Fibroblast of pulmonary artery (primary cell): ENCODE measurements around the gene NR2C1.

Experiments
- DNase-seq: peaks from one replicate; pipeline ENCODE4 v3.0.0-alpha.2; 2010; ENCODE audit warnings: low read depth
- H3K4me3 ChIP-seq: replicated peaks from 2 replicates; pipeline ENCODE4 v1.5.1; 2011; ENCODE audit warnings: low read depth, mild to moderate bottlenecking, control low read depth, low read length, moderate library complexity
- CTCF ChIP-seq: IDR thresholded peaks from 2 replicates; pipeline ENCODE4 v1.5.1; 2011; ENCODE audit warnings: mild to moderate bottlenecking, control low read depth, low read length, inconsistent platforms; ENCODE audit errors: missing control alignments

Gene NR2C1

GRCh38 chr12:95037906-95038305 lies 35.5 kb downstream of the NR2C1 start:
- no peak for TF ChIP-seq CTCF
- no peak overlapping the region for H3K4me3 ChIP-seq
- DNase-seq, result no peak

DNA sequence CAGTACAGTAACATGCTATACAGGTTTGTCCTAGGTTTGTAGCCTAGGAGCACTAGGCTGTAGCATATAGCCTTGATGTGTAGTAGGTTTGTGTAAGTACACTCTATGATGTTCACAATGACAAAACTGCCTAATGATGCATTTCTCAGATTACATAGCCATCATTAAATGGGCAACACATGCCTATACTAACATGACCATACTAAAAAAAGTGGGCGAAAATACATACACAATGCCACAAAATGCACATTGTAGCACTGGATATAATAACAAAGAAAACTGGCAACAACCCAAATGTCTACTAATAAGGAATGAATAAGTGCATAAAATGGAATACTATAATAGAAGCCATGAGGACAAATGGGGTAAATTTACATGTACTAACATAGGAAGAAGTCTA lies 38.7 kb downstream of the NR2C1 start:
- DNase-seq, result no peak
- no peak for TF ChIP-seq CTCF
- no peak overlapping the region for H3K4me3 ChIP-seq

DNA sequence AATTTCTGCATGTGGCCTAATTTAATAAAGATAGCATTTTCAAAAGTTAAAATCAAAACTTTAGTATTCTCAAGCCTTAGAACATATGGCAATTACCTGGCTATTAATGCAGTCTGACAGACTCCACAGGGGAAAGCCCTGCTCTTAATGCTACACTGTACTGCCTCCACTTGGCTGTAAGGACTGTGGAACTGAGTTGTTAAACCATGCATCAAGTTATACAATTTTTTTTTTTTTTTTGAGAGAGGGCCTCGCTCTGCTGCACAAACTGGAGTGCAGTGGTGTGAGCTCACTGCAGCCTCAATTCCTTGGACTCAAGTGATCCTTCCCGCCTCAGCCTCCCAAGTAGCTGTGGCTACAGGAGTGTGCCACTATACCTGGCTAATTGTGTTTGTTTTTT lies 50.9 kb downstream of the NR2C1 start:
- no peak overlapping the region for H3K4me3 ChIP-seq
- DNase-seq, result no peak
- TF ChIP-seq CTCF, result no peak

DNA sequence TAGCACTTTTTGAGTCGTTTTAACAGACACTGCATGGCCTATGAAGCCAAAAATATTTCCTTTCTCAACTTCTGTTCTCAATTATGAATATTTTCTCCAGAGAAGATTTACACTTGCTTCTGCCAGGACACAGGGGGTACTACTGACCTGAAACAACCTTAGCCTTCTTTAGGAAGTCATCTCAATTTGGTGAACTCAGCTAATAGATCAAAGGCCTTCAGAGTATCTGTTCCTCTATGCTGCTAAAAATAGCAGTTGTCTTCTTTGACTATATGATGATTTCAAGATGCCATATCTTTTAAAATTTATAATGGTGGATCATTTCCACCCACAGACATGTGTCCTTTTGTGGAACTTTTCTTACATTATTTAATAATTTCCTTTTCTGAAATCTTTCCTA lies 55.9 kb downstream of the NR2C1 start:
- no peak for TF ChIP-seq CTCF
- no peak for DNase-seq
- no peak overlapping the region for H3K4me3 ChIP-seq

DNA sequence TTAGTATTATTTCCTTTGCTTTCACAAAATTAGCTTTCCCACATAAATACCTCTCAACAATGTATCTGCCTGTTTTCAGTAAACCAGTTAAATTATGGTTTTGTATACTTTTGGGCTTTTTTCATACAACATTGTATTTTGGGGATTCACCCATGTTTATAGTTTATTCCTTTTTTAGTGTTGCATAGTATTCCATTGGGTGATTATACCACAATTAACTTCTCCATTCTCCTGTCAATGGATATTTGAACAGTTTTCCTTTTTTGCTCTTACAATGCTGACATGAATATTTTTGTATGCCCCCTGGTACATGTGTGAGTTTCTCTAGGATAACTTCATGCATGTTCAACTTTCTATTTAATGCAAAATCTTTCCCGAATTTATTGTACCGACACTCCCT lies 57.3 kb downstream of the NR2C1 start:
- DNase-seq, result no peak
- no peak overlapping the region for H3K4me3 ChIP-seq
- no peak for TF ChIP-seq CTCF

GRCh38 chr12:95014554-95014953 lies 58.9 kb downstream of the NR2C1 start:
- no peak overlapping the region for H3K4me3 ChIP-seq
- TF ChIP-seq CTCF, result no peak
- DNase-seq, result no peak

DNA sequence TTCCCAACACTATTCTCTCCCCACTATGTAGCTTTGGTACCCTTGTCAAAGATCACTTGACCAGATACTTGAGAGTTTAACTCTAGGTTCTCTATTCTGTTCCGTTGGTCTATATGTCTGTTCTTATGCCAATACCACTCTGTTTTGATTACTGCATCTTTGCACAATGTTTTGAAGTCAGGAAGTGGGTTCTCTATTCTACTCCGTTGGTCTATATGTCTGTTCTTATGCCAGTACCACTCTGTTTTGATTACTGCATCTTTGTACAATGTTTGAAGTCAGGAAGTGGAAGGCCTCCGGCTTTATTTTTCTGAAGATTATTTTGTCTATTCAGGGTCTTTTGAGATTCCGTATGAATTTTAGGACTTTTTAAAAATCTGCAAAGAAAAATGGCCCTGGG lies 67.2 kb downstream of the NR2C1 start:
- H3K4me3 ChIP-seq, result no peak overlapping the region
- no peak for DNase-seq
- TF ChIP-seq CTCF, result no peak
